Neural progenitor cell (in vitro differentiated cells): ENCODE data around the gene IGFBP4.

Experiments
- CTCF ChIP-seq: fragments of 200-600 bp; sonication (generic); IDR thresholded peaks from 2 replicates; pipeline ENCODE4 v1.5.1; 2017; ENCODE audit warnings: antibody characterized with exemption, mild to moderate bottlenecking
- EZH2 ChIP-seq: fragments of 200-600 bp; sonication (generic); IDR thresholded peaks from 2 replicates; pipeline ENCODE4 v1.6.1; 2017; ENCODE audit warnings: antibody characterized with exemption, mild to moderate bottlenecking, moderate library complexity

- TF ChIP-seq EZH2 (no peak), CTCF (no peak)
Measured at GRCh38 chr17:40459636-40460603, 16.7 kb downstream of the IGFBP4 start.
